GM18511 (cell line): ENCODE measurements around the gene HOXC11.
A peak's percentile ranks its signal among the peaks of the same experiment; 100 is the strongest.

ENCODE experiments used
- ATAC-seq: cut with Tn5 transposase; IDR thresholded peaks from one replicate; pipeline ENCODE4 v1.9.1; 2021; ENCODE audit warnings: mild to moderate bottlenecking, moderate library complexity; ENCODE audit not compliant: unreplicated experiment

The HOXC11 gene

GRCh38 chr12:54007538-54008259 lies 34.8 kb downstream of the HOXC11 start:
- no peak for ATAC-seq

- ATAC-seq = no peak
Measured at GRCh38 chr12:54008260-54008552, 35.3 kb downstream of the HOXC11 start.

GRCh38 chr12:54009171-54010052 lies 36.5 kb downstream of the HOXC11 start:
- ATAC-seq = no peak

- ATAC-seq = no peak
Measured at GRCh38 chr12:54010053-54010971, 37.4 kb downstream of the HOXC11 start.

- ATAC-seq = no peak
Measured at GRCh38 chr12:54010972-54011664, 38.2 kb downstream of the HOXC11 start.

- no peak for ATAC-seq
Measured at GRCh38 chr12:54011665-54012532, 39.0 kb downstream of the HOXC11 start.

- ATAC-seq = no peak
Measured at GRCh38 chr12:54012631-54013409, 39.9 kb downstream of the HOXC11 start.

- no peak for ATAC-seq
Measured at GRCh38 chr12:54014377-54015017, 41.6 kb downstream of the HOXC11 start.

- no peak for ATAC-seq
Measured at GRCh38 chr12:54015018-54015931, 42.3 kb downstream of the HOXC11 start.

- no peak for ATAC-seq
Measured at GRCh38 chr12:54016051-54016450, 43.1 kb downstream of the HOXC11 start.

- no peak for ATAC-seq
Measured at GRCh38 chr12:54016478-54016964, 43.6 kb downstream of the HOXC11 start.

- ATAC-seq = peak; percentile 56
Measured at GRCh38 chr12:54017027-54017788, 44.3 kb downstream of the HOXC11 start.

GRCh38 chr12:54017878-54018467 lies 45.0 kb downstream of the HOXC11 start:
- ATAC-seq = peak; percentile 91

- no peak for ATAC-seq
Measured at GRCh38 chr12:54018468-54018984, 45.6 kb downstream of the HOXC11 start.

GRCh38 chr12:54019091-54019811 lies 46.3 kb downstream of the HOXC11 start:
- ATAC-seq = no peak
